ENCODE measurements around the gene SSH2.

SSH2 gene

DNA sequence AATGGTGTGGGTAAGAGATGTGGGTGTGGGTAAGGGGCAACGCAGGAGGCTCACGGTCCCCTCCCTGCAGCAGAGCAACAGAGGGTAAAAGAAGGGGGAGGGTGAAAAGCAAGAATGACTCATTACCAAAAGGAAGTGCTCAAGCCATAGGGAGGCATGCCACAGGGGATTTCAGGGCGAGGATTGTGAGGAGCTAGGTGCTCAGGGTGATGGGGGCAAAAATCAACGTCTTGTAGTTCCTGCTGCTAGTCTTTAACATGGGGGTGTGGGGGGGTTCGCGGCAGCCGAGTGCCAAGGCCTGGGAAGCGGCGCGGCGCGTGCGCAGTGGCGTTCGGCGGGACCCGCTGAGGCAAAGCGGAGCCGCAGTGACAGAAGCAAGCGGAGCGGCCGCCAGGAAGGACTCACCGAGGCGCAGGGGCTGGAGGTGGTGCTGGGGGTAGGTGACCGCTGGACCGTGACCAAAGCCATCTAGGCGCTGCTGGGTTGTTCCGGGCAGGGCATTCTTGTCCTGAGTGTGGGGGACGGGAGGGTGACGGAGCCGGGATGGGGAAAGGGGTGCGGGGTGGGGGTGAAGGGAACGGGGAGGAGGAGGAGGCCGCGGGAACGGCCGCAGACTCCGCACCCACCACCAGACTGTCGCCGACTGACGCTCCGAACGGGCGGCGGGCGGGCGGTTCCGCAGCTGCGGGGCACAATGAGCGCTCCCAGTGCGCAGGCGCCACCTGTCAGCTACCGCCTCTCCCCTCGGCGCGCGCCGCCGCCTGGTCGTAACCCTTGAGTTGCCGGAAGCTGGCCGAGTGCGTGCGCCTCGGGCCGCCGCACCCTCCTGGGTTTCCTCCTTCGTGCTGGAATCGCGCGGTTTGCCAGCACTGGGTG lies at the start of gene SSH2 (continued):
- TF ChIP-seq, protein P1, sequence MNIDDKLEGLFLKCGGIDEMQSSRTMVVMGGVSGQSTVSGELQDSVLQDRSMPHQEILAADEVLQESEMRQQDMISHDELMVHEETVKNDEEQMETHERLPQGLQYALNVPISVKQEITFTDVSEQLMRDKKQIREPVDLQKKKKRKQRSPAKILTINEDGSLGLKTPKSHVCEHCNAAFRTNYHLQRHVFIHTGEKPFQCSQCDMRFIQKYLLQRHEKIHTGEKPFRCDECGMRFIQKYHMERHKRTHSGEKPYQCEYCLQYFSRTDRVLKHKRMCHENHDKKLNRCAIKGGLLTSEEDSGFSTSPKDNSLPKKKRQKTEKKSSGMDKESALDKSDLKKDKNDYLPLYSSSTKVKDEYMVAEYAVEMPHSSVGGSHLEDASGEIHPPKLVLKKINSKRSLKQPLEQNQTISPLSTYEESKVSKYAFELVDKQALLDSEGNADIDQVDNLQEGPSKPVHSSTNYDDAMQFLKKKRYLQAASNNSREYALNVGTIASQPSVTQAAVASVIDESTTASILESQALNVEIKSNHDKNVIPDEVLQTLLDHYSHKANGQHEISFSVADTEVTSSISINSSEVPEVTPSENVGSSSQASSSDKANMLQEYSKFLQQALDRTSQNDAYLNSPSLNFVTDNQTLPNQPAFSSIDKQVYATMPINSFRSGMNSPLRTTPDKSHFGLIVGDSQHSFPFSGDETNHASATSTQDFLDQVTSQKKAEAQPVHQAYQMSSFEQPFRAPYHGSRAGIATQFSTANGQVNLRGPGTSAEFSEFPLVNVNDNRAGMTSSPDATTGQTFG (tag by site-specific recombination; IDR thresholded peaks at IDR 0.05; ENCODE audit: borderline replicate concordance), result no peak
- TF ChIP-seq SP2 (tag by site-specific recombination; IDR thresholded peaks at IDR 0.05) (peak; percentile 62), BCL11A (tag by site-specific recombination; IDR thresholded peaks at IDR 0.05; ENCODE audit: low read depth) (no peak), SCRT2 (tag by site-specific recombination; IDR thresholded peaks at IDR 0.05) (peak; percentile 97), ZXDB (tag by site-specific recombination; IDR thresholded peaks at IDR 0.05) (peak; percentile 90), ZNF76 (tag by site-specific recombination; IDR thresholded peaks at IDR 0.05; ENCODE audit: borderline replicate concordance, low read depth) (peak; percentile 92), ZNF664 (tag by site-specific recombination; IDR thresholded peaks at IDR 0.05) (no peak), SP7 (tag by site-specific recombination; IDR thresholded peaks at IDR 0.05) (peak; percentile 69), ZNF2 (tag by site-specific recombination; IDR thresholded peaks at IDR 0.05) (peak; percentile 81; the same call in 1 of the 2 replicates), ZNF140 (tag by site-specific recombination; IDR thresholded peaks at IDR 0.05) (no peak), OSR2 (tag by site-specific recombination; IDR thresholded peaks at IDR 0.05) (peak; percentile 62), ZNF792 (tag by site-specific recombination; IDR thresholded peaks at IDR 0.05) (peak; percentile 70; the same call in 1 of the 2 replicates), ZNF791 (tag by site-specific recombination; IDR thresholded peaks at IDR 0.05) (no peak), ZNF521 (tag by site-specific recombination; IDR thresholded peaks at IDR 0.05) (no peak), MZF1 (tag by site-specific recombination; IDR thresholded peaks at IDR 0.05; ENCODE audit: borderline replicate concordance) (no peak; the same call in 1 of the 2 replicates), GLIS2 (tag by site-specific recombination; IDR thresholded peaks at IDR 0.05) (peak; percentile 98), ZNF510 (tag by site-specific recombination; IDR thresholded peaks at IDR 0.05; ENCODE audit: insufficient replicate concordance) (peak; percentile 68), ZNF335 (tag by site-specific recombination; conservative IDR thresholded peaks at IDR 0.05) (peak; percentile 83), ZNF48 (tag by site-specific recombination; IDR thresholded peaks at IDR 0.05) (no peak), ZNF155 (tag by site-specific recombination; IDR thresholded peaks at IDR 0.05) (no peak), YY2 (tag by site-specific recombination; IDR thresholded peaks at IDR 0.05) (peak; percentile 52; the same call in 1 of the 2 replicates), ZNF175 (tag by site-specific recombination; IDR thresholded peaks at IDR 0.05) (no peak), ZNF558 (tag by site-specific recombination; IDR thresholded peaks at IDR 0.05) (no peak), ZNF391 (tag by site-specific recombination; IDR thresholded peaks at IDR 0.05; ENCODE audit: borderline replicate concordance, low read depth) (peak; percentile 63; the same call in 1 of the 2 replicates), HOXA7 (CRISPR knock-in tag; IDR thresholded peaks at IDR 0.05; ENCODE audit: borderline replicate concordance) (no peak)
- TF ChIP-seq, protein P2, sequence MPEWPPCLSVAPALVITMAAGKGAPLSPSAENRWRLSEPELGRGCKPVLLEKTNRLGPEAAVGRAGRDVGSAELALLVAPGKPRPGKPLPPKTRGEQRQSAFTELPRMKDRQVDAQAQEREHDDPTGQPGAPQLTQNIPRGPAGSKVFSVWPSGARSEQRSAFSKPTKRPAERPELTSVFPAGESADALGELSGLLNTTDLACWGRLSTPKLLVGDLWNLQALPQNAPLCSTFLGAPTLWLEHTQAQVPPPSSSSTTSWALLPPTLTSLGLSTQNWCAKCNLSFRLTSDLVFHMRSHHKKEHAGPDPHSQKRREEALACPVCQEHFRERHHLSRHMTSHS (tag by site-specific recombination; IDR thresholded peaks at IDR 0.05), result no peak
- TF ChIP-seq, protein P3, sequence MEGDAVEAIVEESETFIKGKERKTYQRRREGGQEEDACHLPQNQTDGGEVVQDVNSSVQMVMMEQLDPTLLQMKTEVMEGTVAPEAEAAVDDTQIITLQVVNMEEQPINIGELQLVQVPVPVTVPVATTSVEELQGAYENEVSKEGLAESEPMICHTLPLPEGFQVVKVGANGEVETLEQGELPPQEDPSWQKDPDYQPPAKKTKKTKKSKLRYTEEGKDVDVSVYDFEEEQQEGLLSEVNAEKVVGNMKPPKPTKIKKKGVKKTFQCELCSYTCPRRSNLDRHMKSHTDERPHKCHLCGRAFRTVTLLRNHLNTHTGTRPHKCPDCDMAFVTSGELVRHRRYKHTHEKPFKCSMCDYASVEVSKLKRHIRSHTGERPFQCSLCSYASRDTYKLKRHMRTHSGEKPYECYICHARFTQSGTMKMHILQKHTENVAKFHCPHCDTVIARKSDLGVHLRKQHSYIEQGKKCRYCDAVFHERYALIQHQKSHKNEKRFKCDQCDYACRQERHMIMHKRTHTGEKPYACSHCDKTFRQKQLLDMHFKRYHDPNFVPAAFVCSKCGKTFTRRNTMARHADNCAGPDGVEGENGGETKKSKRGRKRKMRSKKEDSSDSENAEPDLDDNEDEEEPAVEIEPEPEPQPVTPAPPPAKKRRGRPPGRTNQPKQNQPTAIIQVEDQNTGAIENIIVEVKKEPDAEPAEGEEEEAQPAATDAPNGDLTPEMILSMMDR (tag by site-specific recombination; IDR thresholded peaks at IDR 0.05), result peak; percentile 54
- TF ChIP-seq, protein P4, sequence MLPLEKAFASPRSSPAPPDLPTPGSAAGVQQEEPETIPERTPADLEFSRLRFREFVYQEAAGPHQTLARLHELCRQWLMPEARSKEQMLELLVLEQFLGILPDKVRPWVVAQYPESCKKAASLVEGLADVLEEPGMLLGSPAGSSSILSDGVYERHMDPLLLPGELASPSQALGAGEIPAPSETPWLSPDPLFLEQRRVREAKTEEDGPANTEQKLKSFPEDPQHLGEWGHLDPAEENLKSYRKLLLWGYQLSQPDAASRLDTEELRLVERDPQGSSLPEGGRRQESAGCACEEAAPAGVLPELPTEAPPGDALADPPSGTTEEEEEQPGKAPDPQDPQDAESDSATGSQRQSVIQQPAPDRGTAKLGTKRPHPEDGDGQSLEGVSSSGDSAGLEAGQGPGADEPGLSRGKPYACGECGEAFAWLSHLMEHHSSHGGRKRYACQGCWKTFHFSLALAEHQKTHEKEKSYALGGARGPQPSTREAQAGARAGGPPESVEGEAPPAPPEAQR (tag by site-specific recombination; IDR thresholded peaks at IDR 0.05), result no peak
- TF ChIP-seq, protein P5, sequence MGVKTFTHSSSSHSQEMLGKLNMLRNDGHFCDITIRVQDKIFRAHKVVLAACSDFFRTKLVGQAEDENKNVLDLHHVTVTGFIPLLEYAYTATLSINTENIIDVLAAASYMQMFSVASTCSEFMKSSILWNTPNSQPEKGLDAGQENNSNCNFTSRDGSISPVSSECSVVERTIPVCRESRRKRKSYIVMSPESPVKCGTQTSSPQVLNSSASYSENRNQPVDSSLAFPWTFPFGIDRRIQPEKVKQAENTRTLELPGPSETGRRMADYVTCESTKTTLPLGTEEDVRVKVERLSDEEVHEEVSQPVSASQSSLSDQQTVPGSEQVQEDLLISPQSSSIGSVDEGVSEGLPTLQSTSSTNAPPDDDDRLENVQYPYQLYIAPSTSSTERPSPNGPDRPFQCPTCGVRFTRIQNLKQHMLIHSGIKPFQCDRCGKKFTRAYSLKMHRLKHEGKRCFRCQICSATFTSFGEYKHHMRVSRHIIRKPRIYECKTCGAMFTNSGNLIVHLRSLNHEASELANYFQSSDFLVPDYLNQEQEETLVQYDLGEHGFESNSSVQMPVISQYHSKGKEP (tag by site-specific recombination; IDR thresholded peaks at IDR 0.05), result no peak
- TF ChIP-seq, protein P6, sequence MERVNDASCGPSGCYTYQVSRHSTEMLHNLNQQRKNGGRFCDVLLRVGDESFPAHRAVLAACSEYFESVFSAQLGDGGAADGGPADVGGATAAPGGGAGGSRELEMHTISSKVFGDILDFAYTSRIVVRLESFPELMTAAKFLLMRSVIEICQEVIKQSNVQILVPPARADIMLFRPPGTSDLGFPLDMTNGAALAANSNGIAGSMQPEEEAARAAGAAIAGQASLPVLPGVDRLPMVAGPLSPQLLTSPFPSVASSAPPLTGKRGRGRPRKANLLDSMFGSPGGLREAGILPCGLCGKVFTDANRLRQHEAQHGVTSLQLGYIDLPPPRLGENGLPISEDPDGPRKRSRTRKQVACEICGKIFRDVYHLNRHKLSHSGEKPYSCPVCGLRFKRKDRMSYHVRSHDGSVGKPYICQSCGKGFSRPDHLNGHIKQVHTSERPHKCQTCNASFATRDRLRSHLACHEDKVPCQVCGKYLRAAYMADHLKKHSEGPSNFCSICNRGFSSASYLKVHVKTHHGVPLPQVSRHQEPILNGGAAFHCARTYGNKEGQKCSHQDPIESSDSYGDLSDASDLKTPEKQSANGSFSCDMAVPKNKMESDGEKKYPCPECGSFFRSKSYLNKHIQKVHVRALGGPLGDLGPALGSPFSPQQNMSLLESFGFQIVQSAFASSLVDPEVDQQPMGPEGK (tag by site-specific recombination; IDR thresholded peaks at IDR 0.05), result peak; percentile 100

Data from HEK293 (cell line).